Urinary bladder (tissue), 4 donors: Measurements from ENCODE around the gene METTL18. TPM values are rescaled to one million over a fixed set of nuclear protein-coding genes. Genes with fewer than 3 reads are reported as not detected.
A peak's percentile ranks its signal among the peaks of the same experiment; 100 is the strongest.
"Not testable (repeated sequence)": the region's sequence is repeated elsewhere in the genome, so short reads cannot be mapped to it uniquely, and the experiment has no call there.

ENCODE experiments used
- DNase-seq: peaks from one replicate; pipeline ENCODE4 v3.0.0-alpha.2; 2015; ENCODE audit errors: extremely low spot score
- H3K27ac ChIP-seq: one replicate; pipeline ENCODE4 v1.5.1; 2013; ENCODE audit warnings: low read depth, mild to moderate bottlenecking, moderate library complexity
- H3K36me3 ChIP-seq: one replicate; pipeline ENCODE4 v1.6.1; 2013; ENCODE audit warnings: mild to moderate bottlenecking, moderate library complexity; ENCODE audit not compliant: insufficient read depth
- H3K4me1 ChIP-seq: one replicate; pipeline ENCODE4 v1.6.1; 2013; ENCODE audit warnings: mild to moderate bottlenecking, moderate library complexity; ENCODE audit not compliant: insufficient read depth
- H3K4me3 ChIP-seq: one replicate; pipeline ENCODE4 v1.5.1; 2013; ENCODE audit warnings: low read depth, low read length
- WGBS: extraction: QIAGEN DNeasy Blood & Tissue Kit; methylation state at CpG from one replicate; pipeline ENCODE4 v1.1.7; 2013; 5-methylcytosine and 5-hydroxymethylcytosine counted together
- polyA plus RNA-seq: library from polyadenylated mRNA; stranded (reverse); fragments of 200-250 nt; gene quantifications from one replicate; pipeline ENCODE4 v1.2.3, GENCODE V29; 2013
- total RNA-seq: library from RNA; depleted of rRNA; stranded (reverse); fragments of >200 nt; gene quantifications from one replicate; pipeline ENCODE4 v1.2.3, GENCODE V29; 2014
- donor health status: healthy with polysubstance abuse.
- donor health status: healthy.

Gene METTL18
- total RNA-seq, result 14.8 TPM
- polyA plus RNA-seq, result 7.2 TPM

DNA sequence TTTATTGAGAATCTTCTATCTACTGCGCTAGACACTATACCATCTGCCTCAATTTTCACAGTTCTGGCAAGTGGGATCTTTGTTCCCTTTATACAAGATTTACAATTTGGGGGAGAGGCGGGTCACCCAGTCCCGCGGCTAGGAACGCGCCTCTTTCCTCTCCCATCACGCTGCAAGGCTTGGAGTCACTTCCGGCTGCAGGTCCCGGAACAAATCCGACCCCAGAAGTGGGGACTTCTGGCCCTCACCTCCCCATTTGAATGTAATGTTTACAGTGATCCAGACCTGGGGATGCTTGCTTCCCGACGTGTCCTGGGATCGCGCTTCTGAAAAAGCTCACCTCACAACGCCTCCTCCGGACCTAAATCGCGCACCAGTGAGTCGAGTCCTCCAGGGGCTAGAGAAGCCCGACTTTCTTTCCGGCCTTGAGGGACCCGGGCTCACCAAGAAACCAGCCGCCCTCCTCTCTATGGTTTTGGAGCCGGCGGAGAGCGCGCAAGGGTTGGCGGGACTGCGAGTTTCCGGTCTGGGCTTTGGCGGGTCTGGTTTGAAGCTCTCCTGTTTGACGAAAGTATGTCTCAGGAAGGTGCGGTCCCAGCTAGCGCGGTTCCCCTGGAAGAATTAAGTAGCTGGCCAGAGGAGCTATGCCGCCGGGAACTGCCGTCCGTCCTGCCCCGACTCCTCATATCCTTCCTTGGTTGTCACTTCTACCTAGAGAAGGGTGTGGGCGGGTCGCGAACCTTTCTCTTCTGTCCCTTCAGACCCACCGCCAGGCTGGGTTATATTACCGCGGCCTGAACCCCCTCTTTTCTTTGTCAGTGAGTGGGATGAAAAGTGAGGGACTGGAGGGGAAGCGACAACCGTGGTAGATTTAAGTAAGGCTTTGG, at the start of gene METTL18:
Gene METTL18, minus strand, starts transcription at position 378 of the 887 bp plus-strand sequence. CDS start 1,212 bp downstream, outside the sequence.
- H3K4me3 ChIP-seq, result peak within 1 kb of the TSS; percentile 74
- WGBS, result under 1% methylated on average over 48 of the region's 48 CpGs
- H3K4me1 ChIP-seq, result no peaks in the 10 kb centered on the region
- H3K36me3 ChIP-seq, result no peaks in the 10 kb centered on the region
- peak within 1 kb of the TSS; percentile 92 for H3K27ac ChIP-seq
- peak; percentile 91 for DNase-seq

DNA sequence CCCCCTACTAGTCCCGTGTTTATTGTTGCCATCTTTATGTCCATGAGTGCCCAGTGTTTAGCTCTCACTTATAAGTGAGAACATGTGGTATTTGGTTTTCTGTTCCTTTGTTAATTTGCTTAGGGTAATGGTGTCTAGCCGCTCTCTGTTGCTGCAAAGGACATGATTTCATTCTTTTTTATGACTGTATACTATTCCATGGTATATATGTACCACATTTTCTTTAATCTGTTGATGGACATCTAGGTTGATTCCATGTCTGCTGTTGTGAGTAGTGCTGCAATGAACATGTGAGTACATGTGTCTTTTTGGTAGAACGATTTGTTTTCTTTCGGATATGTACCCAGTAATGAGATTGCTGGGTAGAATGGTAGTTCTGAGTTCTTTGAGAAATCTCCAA, 44.2 kb upstream of the METTL18 start:
- Histone ChIP-seq H3K4me3 (no peak overlapping the region), H3K36me3 (peaks cover 2% of the 10 kb centered on the region), H3K27ac (no peak overlapping the region), H3K4me1 (no peaks in the 10 kb centered on the region)
- DNase-seq, result no peak
- WGBS, result 97% methylated on average over 4 of the region's 4 CpGs

DNA sequence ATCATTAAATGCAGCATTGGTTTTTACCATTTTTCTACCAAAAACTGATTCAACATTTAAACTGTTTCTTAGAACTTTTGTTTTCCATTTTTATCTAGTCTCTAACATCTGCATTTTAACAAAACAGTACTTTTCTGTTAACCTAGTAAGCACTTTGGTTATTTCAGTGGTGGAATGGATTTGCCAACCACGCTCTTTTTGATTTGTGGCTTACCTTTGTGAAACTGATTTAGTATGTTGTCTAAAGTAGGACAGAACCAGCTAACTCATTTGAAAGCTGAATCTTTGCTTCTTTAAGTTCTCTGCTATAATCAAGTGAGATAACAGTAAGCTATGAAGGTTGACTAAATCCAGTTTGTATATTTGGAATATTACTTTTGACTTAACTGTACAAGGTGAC, 41.5 kb upstream of the METTL18 start:
- Histone ChIP-seq H3K36me3 (peaks cover 2% of the 10 kb centered on the region), H3K4me1 (no peaks in the 10 kb centered on the region), H3K27ac (no peak overlapping the region), H3K4me3 (no peak overlapping the region)
- 97% methylated on average over 1 of the region's 1 CpG for WGBS
- DNase-seq, result no peak

- DNase-seq, result no peak
- Histone ChIP-seq H3K36me3 (peaks cover 2% of the 10 kb centered on the region), H3K27ac (no peak overlapping the region), H3K4me3 (no peak overlapping the region), H3K4me1 (no peaks in the 10 kb centered on the region)
- 95% methylated on average over 1 of the region's 1 CpG for WGBS
Observed at GRCh38 chr1:169835647-169836046, 40.9 kb upstream of the METTL18 start.

- Histone ChIP-seq H3K36me3 (peaks cover 2% of the 10 kb centered on the region), H3K27ac (no peak overlapping the region), H3K4me3 (no peak overlapping the region), H3K4me1 (no peaks in the 10 kb centered on the region)
- no peak for DNase-seq
- WGBS, result 98% methylated on average over 1 of the region's 1 CpG
Observed at GRCh38 chr1:169834869-169835268, 40.2 kb upstream of the METTL18 start.

DNA sequence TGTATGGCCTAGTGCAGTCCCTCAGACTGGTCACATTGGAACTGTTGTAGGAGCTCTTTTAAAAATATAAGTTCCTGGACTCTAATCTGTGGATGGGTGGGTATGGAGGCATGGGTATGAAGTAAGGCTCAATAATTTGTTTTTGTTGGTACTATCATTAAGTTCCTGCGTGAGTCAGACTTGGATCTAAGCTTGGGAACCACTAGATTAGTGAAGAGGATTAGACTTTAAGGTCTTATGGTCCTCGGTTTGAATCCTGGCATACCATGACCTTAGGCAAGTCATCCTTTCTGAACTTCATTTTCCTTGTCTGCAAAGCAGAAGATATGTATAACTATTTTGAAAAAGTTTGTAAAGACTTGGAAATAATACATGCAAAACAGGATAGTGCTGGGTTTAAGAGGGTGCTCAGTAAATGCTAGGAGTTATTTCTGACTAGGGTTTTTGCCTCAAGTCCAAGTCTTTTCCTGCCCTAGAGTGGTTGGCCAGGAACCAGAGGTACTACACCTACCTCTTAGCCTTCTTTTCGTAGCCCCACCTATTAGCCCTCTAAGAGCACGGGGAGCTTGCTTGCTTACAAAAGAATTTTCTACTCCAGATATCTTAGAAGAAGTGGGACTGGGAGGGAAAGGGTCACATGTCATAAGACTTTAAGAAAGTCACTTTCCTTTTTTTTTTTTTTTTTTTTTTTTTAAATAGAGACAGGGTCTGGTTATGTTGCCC, 38.6 kb upstream of the METTL18 start:
- H3K4me1 ChIP-seq, result no peaks in the 10 kb centered on the region
- no peak for DNase-seq
- no peak overlapping the region for H3K4me3 ChIP-seq
- H3K27ac ChIP-seq, result no peak overlapping the region
- WGBS, result 85% methylated on average over 4 of the region's 4 CpGs
- H3K36me3 ChIP-seq, result peaks cover 2% of the 10 kb centered on the region

- WGBS, result 100% methylated on average over 1 of the region's 1 CpG
- Histone ChIP-seq H3K36me3 (no peaks in the 10 kb centered on the region), H3K27ac (no peak overlapping the region), H3K4me1 (no peaks in the 10 kb centered on the region), H3K4me3 (no peak overlapping the region)
- DNase-seq, result no peak
Observed at GRCh38 chr1:169829671-169830070, 35.0 kb upstream of the METTL18 start.

GRCh38 chr1:169824153-169824552, 29.4 kb upstream of the METTL18 start:
- no peak for DNase-seq
- Histone ChIP-seq H3K4me1 (no peaks in the 10 kb centered on the region), H3K27ac (no peak overlapping the region), H3K36me3 (no peaks in the 10 kb centered on the region), H3K4me3 (no peak overlapping the region)
- WGBS, result 94% methylated on average over 3 of the region's 3 CpGs

GRCh38 chr1:169821500-169821899, 26.8 kb upstream of the METTL18 start:
- Histone ChIP-seq H3K27ac (no peak overlapping the region), H3K4me1 (no peaks in the 10 kb centered on the region), H3K4me3 (no peak overlapping the region), H3K36me3 (no peaks in the 10 kb centered on the region)
- 96% methylated on average over 7 of the region's 7 CpGs for WGBS
- DNase-seq, result no peak

DNA sequence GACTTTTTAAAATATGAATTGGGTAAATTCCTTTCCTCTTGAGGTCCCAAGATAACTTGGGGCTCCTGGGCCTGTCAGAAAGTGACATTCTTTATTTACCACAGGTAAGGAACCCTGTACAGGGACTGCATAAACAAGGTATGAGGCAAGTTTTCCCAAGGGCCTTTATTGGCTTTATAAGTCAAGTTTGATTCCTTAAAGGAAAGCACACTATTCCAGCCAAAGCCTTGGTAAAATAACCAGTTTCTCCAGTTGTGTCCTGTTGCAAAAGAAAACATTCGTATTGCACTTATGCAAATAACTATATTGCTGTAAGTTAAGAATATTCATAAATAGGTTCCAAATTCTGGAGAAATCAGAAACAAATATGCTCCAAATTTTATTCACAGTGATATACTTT, 21.9 kb upstream of the METTL18 start:
- no peaks in the 10 kb centered on the region for H3K36me3 ChIP-seq
- no peak overlapping the region for H3K27ac ChIP-seq
- no peak overlapping the region for H3K4me3 ChIP-seq
- DNase-seq, result no peak
- H3K4me1 ChIP-seq, result no peaks in the 10 kb centered on the region
- 90% methylated on average over 1 of the region's 1 CpG for WGBS

GRCh38 chr1:169814265-169814664, 19.6 kb upstream of the METTL18 start:
- Histone ChIP-seq H3K4me3 (no peak overlapping the region), H3K27ac (no peak overlapping the region), H3K36me3 (no peaks in the 10 kb centered on the region), H3K4me1 (no peaks in the 10 kb centered on the region)
- WGBS, result 94% methylated on average over 2 of the region's 2 CpGs
- DNase-seq, result no peak

DNA sequence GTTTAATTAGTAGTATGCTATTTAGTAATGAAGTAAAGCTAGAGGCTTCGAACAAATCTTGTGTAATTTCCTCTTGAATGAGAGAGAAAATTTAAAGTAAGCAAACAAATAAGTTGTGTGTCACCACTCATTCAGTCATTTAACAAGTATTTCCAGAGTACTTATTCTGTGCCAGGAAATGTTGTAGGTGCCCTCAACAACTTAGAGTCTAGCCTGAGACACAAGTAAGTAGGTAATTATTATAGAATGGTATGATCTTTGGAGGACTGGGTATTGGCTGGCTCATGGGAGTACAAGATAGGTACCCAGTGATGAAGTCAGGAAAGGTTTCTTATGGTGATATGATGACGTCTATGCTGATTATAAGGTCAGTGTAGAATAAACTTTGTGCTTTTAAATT, 17.4 kb upstream of the METTL18 start:
- H3K4me3 ChIP-seq, result no peak overlapping the region
- WGBS, result 92% methylated on average over 2 of the region's 2 CpGs

DNA sequence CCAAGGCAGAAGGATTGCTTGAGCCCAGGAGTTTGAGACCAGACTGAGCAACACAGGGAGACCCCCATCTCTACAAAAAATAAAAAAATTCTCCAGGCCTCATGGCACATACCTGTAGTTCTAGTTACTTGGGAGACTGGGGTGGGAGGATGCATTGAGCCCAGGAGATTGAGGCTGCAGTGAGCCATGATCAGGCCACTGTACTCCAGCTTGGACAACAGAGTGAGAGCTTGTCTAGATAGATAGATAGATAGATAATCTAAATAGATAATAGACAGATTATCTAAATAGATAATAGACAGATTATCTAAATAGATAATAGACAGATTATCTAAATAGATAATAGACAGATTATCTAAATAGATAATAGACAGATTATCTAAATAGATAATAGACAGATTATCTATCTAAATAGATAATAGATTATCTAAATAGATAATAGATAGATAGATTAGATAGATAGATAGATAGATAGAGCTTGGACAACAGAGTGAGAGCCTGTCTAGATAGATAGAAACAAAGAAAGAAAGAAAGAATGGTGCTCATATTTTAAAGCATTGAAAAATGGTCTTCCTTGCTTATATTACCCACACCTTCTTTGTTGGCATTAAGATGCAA, 16.8 kb upstream of the METTL18 start:
- H3K27ac ChIP-seq, H3K36me3 ChIP-seq, H3K4me1 ChIP-seq, H3K4me3 ChIP-seq, DNase-seq: not testable (repeated sequence)

More for the DNA sequence above, 17.4 kb upstream of the METTL18 start:
- Histone ChIP-seq H3K27ac (no peak overlapping the region), H3K36me3 (no peaks in the 10 kb centered on the region), H3K4me1 (no peaks in the 10 kb centered on the region)
- DNase-seq, result no peak
